Upper lobe of right lung (tissue), 1 donor: ENCODE data around the gene STARD13. TPM values are rescaled to one million over a fixed set of nuclear protein-coding genes. Genes with fewer than 3 reads are reported as not detected.

Source experiments
- ATAC-seq: fragments of 200-7000 bp; cut with Tn5 transposase; one replicate; pipeline ENCODE4 v1.9.1; 2020; ENCODE audit warnings: mild to moderate bottlenecking, moderate library complexity
- DNase-seq: peaks from one replicate; pipeline ENCODE4 v3.0.0-alpha.2; 2020
- H3K27ac ChIP-seq: fragments of 200-600 bp; one replicate; pipeline ENCODE4 v1.8.0; 2022
- H3K27me3 ChIP-seq: fragments of 200-600 bp; one replicate; pipeline ENCODE4 v1.8.0; 2022; ENCODE audit warnings: mild to moderate bottlenecking
- H3K36me3 ChIP-seq: fragments of 200-600 bp; one replicate; pipeline ENCODE4 v1.8.0; 2022
- H3K4me1 ChIP-seq: fragments of 200-600 bp; one replicate; pipeline ENCODE4 v1.8.0; 2022
- H3K4me3 ChIP-seq: fragments of 200-600 bp; one replicate; pipeline ENCODE4 v1.8.0; 2022; ENCODE audit warnings: mild to moderate bottlenecking
- H3K9me3 ChIP-seq: fragments of 200-600 bp; one replicate; pipeline ENCODE4 v1.8.0; 2022
- intact Hi-C: fragments of 100-400 bp; cut with DNase I; formaldehyde crosslinking; loops from one replicate; pipeline ENCODE4 v1.11.0; 2022
- total RNA-seq: library from RNA; stranded (reverse); fragmentation: NEBNext Ultra II Directional; extraction: Animal tissue kit (Norgen Biotek cat#: 25700); gene quantifications from one replicate; pipeline ENCODE4 v1.2.1, GENCODE V29; 2021
- TF ChIP-seq, protein P1 (sequence below): fragments of 200-600 bp; IDR thresholded peaks from one replicate; pipeline ENCODE4 v1.8.0; 2022; ENCODE audit warnings: antibody characterized with exemption
- donor health status: DM: no; HTN: yes; CAD: no; lungs with severe emphysema.

STARD13 gene
- total RNA-seq, 1 donor from 2014 or later = 60.4 TPM

DNA sequence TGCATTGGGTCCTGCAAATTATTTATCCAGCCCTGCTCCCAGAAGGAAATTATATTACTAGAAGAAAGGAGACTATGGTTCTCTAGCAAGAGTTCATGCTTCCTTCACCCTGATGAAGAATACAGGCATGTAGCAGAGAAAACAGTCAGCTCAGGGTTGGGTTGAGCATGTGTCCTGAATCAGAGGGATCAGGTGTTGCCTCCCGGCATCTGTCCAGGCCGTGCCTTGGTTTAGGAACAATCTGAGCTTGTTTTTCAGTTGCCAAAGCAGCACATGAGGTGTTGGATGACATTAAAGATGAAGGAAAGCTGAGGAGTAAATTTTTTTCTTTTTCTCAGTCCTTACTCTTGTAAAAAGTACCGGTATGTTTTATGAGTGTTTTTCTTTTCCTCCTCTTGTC lies 207.3 kb downstream of the STARD13 start:
- H3K4me1 ChIP-seq = no peaks in the 10 kb centered on the region
- no peaks in the 10 kb centered on the region for H3K36me3 ChIP-seq
- no peaks in the 10 kb centered on the region for H3K27me3 ChIP-seq
- ATAC-seq = no peak
- intact Hi-C loops = no loop called here
- H3K4me3 ChIP-seq = no peak overlapping the region
- no peak overlapping the region for H3K27ac ChIP-seq
- no peak for DNase-seq
- H3K9me3 ChIP-seq = no peaks in the 10 kb centered on the region
- TF ChIP-seq, protein P1, sequence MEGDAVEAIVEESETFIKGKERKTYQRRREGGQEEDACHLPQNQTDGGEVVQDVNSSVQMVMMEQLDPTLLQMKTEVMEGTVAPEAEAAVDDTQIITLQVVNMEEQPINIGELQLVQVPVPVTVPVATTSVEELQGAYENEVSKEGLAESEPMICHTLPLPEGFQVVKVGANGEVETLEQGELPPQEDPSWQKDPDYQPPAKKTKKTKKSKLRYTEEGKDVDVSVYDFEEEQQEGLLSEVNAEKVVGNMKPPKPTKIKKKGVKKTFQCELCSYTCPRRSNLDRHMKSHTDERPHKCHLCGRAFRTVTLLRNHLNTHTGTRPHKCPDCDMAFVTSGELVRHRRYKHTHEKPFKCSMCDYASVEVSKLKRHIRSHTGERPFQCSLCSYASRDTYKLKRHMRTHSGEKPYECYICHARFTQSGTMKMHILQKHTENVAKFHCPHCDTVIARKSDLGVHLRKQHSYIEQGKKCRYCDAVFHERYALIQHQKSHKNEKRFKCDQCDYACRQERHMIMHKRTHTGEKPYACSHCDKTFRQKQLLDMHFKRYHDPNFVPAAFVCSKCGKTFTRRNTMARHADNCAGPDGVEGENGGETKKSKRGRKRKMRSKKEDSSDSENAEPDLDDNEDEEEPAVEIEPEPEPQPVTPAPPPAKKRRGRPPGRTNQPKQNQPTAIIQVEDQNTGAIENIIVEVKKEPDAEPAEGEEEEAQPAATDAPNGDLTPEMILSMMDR = no peak

DNA sequence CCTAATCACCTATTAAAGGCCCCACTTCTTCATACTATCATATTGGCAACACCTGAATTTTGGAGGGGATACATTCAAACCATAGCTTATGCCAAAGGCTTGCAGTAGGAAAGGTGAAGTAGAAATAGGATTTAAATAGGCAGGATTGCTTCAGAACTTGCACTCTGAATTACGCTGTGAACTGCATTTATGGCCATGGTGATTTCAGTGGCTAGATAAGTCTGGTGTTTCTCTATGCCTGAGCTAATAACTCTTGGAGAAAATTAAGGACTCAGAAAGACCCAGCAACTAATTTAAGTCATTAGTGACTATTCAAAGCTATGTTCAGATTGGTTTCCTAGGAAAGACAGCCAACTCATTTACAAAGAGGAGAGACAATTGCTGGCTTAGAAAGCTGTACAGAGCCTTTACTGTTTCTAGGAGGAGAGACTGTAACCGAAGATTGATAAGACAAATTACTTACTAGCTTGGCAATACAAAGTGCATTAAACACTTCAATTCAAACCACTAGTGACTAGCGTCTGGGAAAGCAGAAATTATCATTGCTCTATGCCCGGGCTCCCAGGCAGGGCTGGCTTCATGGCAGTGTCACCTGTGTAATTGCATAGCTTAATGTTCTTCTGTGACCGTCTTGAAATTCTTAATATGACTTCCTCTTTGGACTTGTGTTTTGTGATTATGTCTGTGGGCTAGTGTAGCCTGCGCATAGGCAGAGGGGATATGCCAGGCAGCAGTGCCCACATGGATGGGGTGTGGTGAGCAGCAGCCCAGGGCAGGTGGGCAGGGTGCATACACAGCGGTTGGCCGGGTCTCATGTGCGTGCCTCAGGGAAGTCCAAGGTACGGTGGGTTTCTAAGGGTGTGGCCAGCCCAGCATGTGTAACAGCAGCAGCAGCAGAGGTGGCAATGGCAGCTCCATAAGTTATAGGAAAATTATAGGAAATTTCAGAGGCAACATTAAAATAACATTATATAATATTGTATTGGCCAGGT lies 209.3 kb downstream of the STARD13 start:
- no peak overlapping the region for H3K27ac ChIP-seq
- no peaks in the 10 kb centered on the region for H3K36me3 ChIP-seq
- H3K9me3 ChIP-seq = no peaks in the 10 kb centered on the region
- ATAC-seq (no peak), DNase-seq (no peak)
- H3K4me1 ChIP-seq = no peaks in the 10 kb centered on the region
- TF ChIP-seq, protein P1 = no peak
- intact Hi-C loops = no loop called here
- H3K27me3 ChIP-seq = no peaks in the 10 kb centered on the region
- H3K4me3 ChIP-seq = no peak overlapping the region

DNA sequence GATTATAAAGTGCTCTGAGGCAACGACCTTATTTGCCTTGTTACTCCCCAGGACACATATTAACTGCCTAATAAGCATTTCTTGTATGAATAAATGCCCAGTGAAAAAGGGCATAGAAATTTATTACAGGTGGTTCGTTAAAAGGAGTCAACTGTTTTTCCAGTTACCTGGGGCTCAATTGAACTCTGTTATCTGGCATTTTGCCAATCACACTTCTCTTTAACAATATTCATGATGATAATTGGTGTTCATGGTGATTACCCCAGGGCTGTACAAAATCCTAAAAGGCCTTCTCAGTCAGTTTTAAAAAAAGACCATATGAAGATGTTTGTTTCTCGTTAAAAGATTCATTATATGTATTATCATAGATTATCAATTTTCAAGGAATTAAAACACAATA lies 212.2 kb downstream of the STARD13 start:
- TF ChIP-seq, protein P1 = no peak
- Histone ChIP-seq H3K27me3 (no peaks in the 10 kb centered on the region), H3K4me1 (no peaks in the 10 kb centered on the region), H3K27ac (no peak overlapping the region), H3K9me3 (no peaks in the 10 kb centered on the region), H3K4me3 (no peak overlapping the region), H3K36me3 (no peaks in the 10 kb centered on the region)
- no peak for ATAC-seq
- intact Hi-C loops = no loop called here
- DNase-seq = no peak

DNA sequence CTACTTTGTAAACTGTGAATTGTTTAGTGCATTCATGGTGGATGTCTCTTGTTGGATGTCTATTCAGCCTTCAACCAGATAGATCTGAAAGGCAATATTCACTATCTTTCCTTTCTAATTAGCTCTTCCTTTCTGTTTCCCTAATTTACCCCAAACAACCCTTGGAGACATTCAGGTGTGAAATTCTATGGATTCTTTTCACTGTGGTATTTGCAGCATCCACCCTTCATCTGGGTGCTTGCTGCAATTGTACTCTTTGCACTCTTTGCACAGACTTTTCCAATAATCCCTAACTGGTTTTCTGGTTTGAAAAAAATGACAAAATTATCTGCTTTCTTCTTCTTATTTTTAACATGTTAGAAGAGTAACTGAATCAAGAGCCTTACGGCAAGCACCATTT lies 212.8 kb downstream of the STARD13 start:
- DNase-seq (no peak), ATAC-seq (no peak)
- H3K36me3 ChIP-seq = no peaks in the 10 kb centered on the region
- no peaks in the 10 kb centered on the region for H3K27me3 ChIP-seq
- intact Hi-C loops = no loop called here
- H3K4me1 ChIP-seq = no peaks in the 10 kb centered on the region
- H3K9me3 ChIP-seq = no peaks in the 10 kb centered on the region
- H3K4me3 ChIP-seq = no peak overlapping the region
- TF ChIP-seq, protein P1 = no peak
- H3K27ac ChIP-seq = no peak overlapping the region

DNA sequence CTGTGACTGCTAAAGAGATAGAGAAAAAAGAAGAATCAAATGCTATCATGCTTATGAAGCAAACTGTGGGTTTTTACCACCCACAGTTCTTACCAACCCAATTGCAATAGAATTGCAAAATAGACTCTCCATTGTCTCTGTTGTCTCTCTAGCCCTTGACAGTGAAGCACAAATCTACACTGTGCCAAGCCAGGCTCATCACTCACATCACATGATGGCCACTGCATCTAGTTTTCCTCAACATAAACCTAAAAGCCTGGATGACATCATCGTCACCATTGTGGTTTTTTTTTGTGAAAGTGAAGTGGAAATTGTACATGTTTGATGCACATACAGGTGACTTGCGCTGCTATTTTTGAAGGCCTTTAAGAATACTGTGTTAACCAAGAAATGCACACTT lies 213.3 kb downstream of the STARD13 start:
- DNase-seq (no peak), ATAC-seq (peak; percentile 71)
- H3K27me3 ChIP-seq = no peaks in the 10 kb centered on the region
- H3K36me3 ChIP-seq = no peaks in the 10 kb centered on the region
- intact Hi-C loops = no loop called here
- H3K4me3 ChIP-seq = no peak overlapping the region
- no peak overlapping the region for H3K27ac ChIP-seq
- no peaks in the 10 kb centered on the region for H3K9me3 ChIP-seq
- TF ChIP-seq, protein P1 = no peak
- no peaks in the 10 kb centered on the region for H3K4me1 ChIP-seq
